Calu3 (cell line): ENCODE measurements around the gene RBM47. TPM values are rescaled to one million over a fixed set of nuclear protein-coding genes. Genes with fewer than 3 reads are reported as not detected.
A peak's percentile ranks its signal among the peaks of the same experiment; 100 is the strongest.

Source experiments
- BruUV-seq: library from RNA; stranded (reverse); fragments of 400-500 nt; replicated peaks from 2 replicates; lab custom pipeline; 2021; lab: Mats Ljungman, UMichigan
- CTCF ChIA-PET: fragments of 300-600 bp; sonication (Branson Sonifier 250); formaldehyde crosslinking; loops from one replicate; lab custom pipeline; 2022; ENCODE audit warnings: antibody characterized with exemption; lab: Charles Lee
- DNase-seq: peaks from one replicate; pipeline ENCODE4 v3.0.0; 2022
- H3K27ac Mint-ChIP-seq: one replicate; pipeline ENCODE4 v1.8.0; 2022; ENCODE audit warnings: mixed read lengths; ENCODE audit not compliant: unreplicated experiment
- H3K27me3 Mint-ChIP-seq: one replicate; pipeline ENCODE4 v1.8.0; 2022; ENCODE audit warnings: mixed read lengths; ENCODE audit not compliant: unreplicated experiment
- H3K36me3 Mint-ChIP-seq: one replicate; pipeline ENCODE4 v1.8.0; 2022; ENCODE audit warnings: mild to moderate bottlenecking, moderate library complexity, mixed read lengths; ENCODE audit not compliant: insufficient read depth, unreplicated experiment
- H3K4me1 Mint-ChIP-seq: one replicate; pipeline ENCODE4 v1.8.0; 2022; ENCODE audit warnings: mild to moderate bottlenecking, low read depth, mixed read lengths; ENCODE audit not compliant: unreplicated experiment
- H3K4me3 Mint-ChIP-seq: one replicate; pipeline ENCODE4 v1.8.0; 2022; ENCODE audit warnings: mild to moderate bottlenecking, low read depth, moderate library complexity, mixed read lengths; ENCODE audit not compliant: unreplicated experiment
- H3K9me3 Mint-ChIP-seq: one replicate; pipeline ENCODE4 v1.8.0; 2022; ENCODE audit warnings: low read depth, mixed read lengths; ENCODE audit not compliant: unreplicated experiment
- CTCF ChIP-seq: fragments of 200-600 bp; IDR thresholded peaks from one replicate; pipeline ENCODE4 v1.8.0; 2022; ENCODE audit warnings: antibody characterized with exemption; ENCODE audit not compliant: unreplicated experiment
- intact Hi-C: fragments of 100-400 bp; cut with micrococcal nuclease; formaldehyde crosslinking; loops from one replicate; pipeline ENCODE4 v1.10.0; 2022; ENCODE audit not compliant: unreplicated experiment
- total RNA-seq: library from RNA; stranded (reverse); gene quantifications from 2 replicates; pipeline ENCODE4 v1.2.3, GENCODE V29; 2022

Gene RBM47
- total RNA-seq, 1 experiment from 2014 or later, result 86.6 TPM

- no peaks in the 10 kb centered on the region for H3K9me3 Mint-ChIP-seq
- intact Hi-C loops, result no loop called here
- no peak for DNase-seq
- no TSS peak for BruUV-seq
- no peak overlapping the region for H3K27ac Mint-ChIP-seq
- peaks cover 26% of the 10 kb centered on the region for H3K36me3 Mint-ChIP-seq
- no peak overlapping the region for H3K4me3 Mint-ChIP-seq
- CTCF ChIA-PET, result no interaction called here
- H3K4me1 Mint-ChIP-seq, result peaks cover 29% of the 10 kb centered on the region
- H3K27me3 Mint-ChIP-seq, result no peaks in the 10 kb centered on the region
- no peak for TF ChIP-seq CTCF
Observed at GRCh38 chr4:40500781-40501180, 128.9 kb downstream of the RBM47 start.

DNA sequence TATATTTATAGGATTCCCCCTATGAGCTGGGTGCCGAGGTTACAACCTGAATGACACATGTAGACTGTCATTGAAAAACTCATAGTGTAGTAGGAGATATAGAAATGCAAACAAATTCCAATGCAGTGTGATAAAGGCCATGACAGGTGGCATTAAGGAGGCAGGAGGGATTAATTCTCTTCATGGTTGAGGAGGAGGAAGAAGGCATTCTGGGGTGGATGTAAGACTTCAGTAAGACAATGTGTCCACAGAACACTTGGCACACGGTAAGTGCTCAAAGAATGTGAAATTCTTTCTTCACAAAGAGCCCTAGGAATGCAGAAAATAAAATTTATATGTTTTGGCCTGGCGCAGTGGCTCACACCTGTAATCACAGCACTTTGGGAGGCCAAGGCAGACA is 136.5 kb downstream of the RBM47 start:
- Mint-ChIP-seq H3K4me3 (no peak overlapping the region), H3K27me3 (no peaks in the 10 kb centered on the region), H3K36me3 (peaks cover 45% of the 10 kb centered on the region), H3K4me1 (peaks cover 60% of the 10 kb centered on the region), H3K27ac (peak overlapping the region; percentile 70), H3K9me3 (no peaks in the 10 kb centered on the region)
- BruUV-seq, result no TSS peak
- no peak for TF ChIP-seq CTCF
- CTCF ChIA-PET, result interaction anchor here (0.5 kb wide), 1 partner anchor 12 kb away, joined by 4 read pairs; no protein-coding TSS in a partner anchor
- intact Hi-C loops, result no loop called here
- DNase-seq, result no peak

GRCh38 chr4:40492691-40493090 is 137.0 kb downstream of the RBM47 start:
- Mint-ChIP-seq H3K27ac (peak overlapping the region; percentile 70), H3K9me3 (no peaks in the 10 kb centered on the region), H3K4me1 (peaks cover 60% of the 10 kb centered on the region), H3K36me3 (peaks cover 44% of the 10 kb centered on the region), H3K27me3 (no peaks in the 10 kb centered on the region), H3K4me3 (no peak overlapping the region)
- no TSS peak for BruUV-seq
- intact Hi-C loops, result no loop called here
- CTCF ChIA-PET, result no interaction called here
- DNase-seq, result no peak
- no peak for TF ChIP-seq CTCF

- H3K9me3 Mint-ChIP-seq, result no peaks in the 10 kb centered on the region
- intact Hi-C loops, result no loop called here
- CTCF ChIA-PET, result no interaction called here
- no peak overlapping the region for H3K27ac Mint-ChIP-seq
- H3K4me1 Mint-ChIP-seq, result peaks cover 48% of the 10 kb centered on the region
- H3K27me3 Mint-ChIP-seq, result no peaks in the 10 kb centered on the region
- no peak for DNase-seq
- no peak for TF ChIP-seq CTCF
- peaks cover 46% of the 10 kb centered on the region for H3K36me3 Mint-ChIP-seq
- no peak overlapping the region for H3K4me3 Mint-ChIP-seq
- no TSS peak for BruUV-seq
Observed at GRCh38 chr4:40490481-40490880, 139.2 kb downstream of the RBM47 start.
